Tibial nerve (tissue), 3 donors: ENCODE data around the gene ERLEC1.

Source experiments
- CTCF ChIP-seq, 5 experiments: fragments of 200-600 bp in 3 of 5; fragments of 450-650 bp in 2 of 5; sonication (generic) in 3 of 5; IDR thresholded peaks; one replicate each; pipeline ENCODE4 v1.5.1; 2016 to 2019; ENCODE audit warnings: antibody characterized with exemption in 5 of 5, mild to moderate bottlenecking in 3 of 5, moderate library complexity in 2 of 5
- POLR2A ChIP-seq, 2 donors: fragments of 450-650 bp; IDR thresholded peaks; one replicate each; pipeline ENCODE4 v1.6.1; 2017; ENCODE audit warnings: antibody characterized with exemption in 2 of 2, mild to moderate bottlenecking in 2 of 2, moderate library complexity in 2 of 2

GRCh38 chr2:53740170-53740569 lies 46.7 kb upstream of the ERLEC1 start:
- TF ChIP-seq CTCF (IDR thresholded peaks at IDR 0.05), result peak in 1 of 5 experiments; percentile 4
- TF ChIP-seq POLR2A (IDR thresholded peaks at IDR 0.05), result no peak
